ENCODE measurements around the gene SEC23B. TPM values are rescaled to one million over a fixed set of nuclear protein-coding genes. Genes with fewer than 3 reads are reported as not detected.

The SEC23B gene
- total and polyA plus RNA-seq, 2 of the 13 experiments (the other 11 are each of a cell fraction or from before 2014, with no cell fraction given), result 114 to 120 TPM

DNA sequence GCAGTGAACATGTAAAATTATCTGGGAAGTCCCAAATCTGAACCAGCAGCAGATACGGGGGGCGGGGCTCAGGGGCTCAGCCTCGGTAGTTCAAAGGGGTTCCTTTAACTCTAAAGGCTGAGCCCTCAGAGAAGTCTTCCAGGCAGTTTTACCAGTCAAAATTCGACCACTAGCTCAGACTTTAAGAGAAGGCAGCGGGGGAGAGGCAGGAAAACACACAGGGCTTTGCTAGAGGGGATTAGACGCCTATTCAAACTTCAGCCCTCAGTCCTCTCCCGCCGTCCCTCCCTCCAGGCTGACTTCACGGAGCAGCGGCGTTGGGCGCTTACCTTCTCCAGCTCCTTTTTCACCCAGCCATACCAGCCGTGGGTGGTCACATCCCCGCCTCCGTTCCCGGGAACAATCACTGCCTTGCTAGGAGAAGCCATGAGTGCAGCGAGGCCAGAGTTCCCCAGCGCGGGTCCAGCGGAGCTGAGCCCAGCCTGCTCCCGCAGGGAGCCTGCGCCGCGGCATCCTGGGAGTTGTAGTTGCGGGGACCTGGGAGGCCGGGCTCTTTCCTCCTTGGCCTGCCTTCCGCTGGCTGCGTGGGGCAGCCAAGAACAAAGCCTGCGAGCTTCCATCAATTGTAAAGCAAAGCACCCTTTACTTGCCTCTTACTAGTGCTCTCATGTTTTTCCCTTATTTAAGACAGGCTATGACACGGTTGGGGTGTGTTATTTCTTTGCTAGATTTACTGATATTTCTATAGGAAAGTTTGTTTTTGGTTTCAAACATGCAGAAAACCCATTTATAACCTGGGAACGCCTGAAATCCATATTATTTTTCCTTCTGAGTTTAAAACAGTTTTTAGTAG lies 10.8 kb upstream of the SEC23B start, which contains the start of gene RBBP9 (continued):
- TF ChIP-seq, protein P1, sequence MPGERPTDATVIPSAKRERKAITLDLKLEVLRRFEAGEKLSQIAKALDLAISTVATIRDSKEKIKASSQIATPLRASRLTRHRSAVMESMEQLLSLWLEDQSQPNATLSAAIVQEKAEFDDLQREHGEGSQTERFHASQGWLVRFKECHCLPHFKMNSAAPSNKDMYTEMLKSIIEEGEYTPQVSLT (CRISPR knock-in tag; IDR thresholded peaks at IDR 0.05; ENCODE audit: borderline replicate concordance, low read depth), result no peak; the same call in 1 of the 2 replicates
- TF ChIP-seq, protein P2, sequence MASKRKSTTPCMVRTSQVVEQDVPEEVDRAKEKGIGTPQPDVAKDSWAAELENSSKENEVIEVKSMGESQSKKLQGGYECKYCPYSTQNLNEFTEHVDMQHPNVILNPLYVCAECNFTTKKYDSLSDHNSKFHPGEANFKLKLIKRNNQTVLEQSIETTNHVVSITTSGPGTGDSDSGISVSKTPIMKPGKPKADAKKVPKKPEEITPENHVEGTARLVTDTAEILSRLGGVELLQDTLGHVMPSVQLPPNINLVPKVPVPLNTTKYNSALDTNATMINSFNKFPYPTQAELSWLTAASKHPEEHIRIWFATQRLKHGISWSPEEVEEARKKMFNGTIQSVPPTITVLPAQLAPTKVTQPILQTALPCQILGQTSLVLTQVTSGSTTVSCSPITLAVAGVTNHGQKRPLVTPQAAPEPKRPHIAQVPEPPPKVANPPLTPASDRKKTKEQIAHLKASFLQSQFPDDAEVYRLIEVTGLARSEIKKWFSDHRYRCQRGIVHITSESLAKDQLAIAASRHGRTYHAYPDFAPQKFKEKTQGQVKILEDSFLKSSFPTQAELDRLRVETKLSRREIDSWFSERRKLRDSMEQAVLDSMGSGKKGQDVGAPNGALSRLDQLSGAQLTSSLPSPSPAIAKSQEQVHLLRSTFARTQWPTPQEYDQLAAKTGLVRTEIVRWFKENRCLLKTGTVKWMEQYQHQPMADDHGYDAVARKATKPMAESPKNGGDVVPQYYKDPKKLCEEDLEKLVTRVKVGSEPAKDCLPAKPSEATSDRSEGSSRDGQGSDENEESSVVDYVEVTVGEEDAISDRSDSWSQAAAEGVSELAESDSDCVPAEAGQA (IDR thresholded peaks at IDR 0.05; ENCODE audit: low read depth), result peak; percentile 85
- TF ChIP-seq, protein P2 (CRISPR knock-in tag; IDR thresholded peaks at IDR 0.05; ENCODE audit: borderline replicate concordance), result no peak
- TF ChIP-seq ZNF451 (CRISPR knock-in tag; IDR thresholded peaks at IDR 0.05), result 0 out of 2 replicates have a peak, but pooled peaks have one; percentile 77
- no peak for TF ChIP-seq RNF2 (conservative IDR thresholded peaks at IDR 0.05; ENCODE audit: low read depth)
- peak; percentile 59; the same call in 1 of the 2 replicates for TF ChIP-seq MTA1 (CRISPR knock-in tag; IDR thresholded peaks at IDR 0.05; ENCODE audit: borderline replicate concordance)
- no peak for TF ChIP-seq ZNF660 (CRISPR knock-in tag; IDR thresholded peaks at IDR 0.05; ENCODE audit: borderline replicate concordance, low read depth)
- TF ChIP-seq FOXK1 (CRISPR knock-in tag; IDR thresholded peaks at IDR 0.05; ENCODE audit: borderline replicate concordance, low read depth), result peak; percentile 50; the same call in 1 of the 2 replicates
- TF ChIP-seq ESRRA (CRISPR knock-in tag; IDR thresholded peaks at IDR 0.05; ENCODE audit: low read depth), result 0 out of 2 replicates have a peak, but pooled peaks have one; percentile 61
- no peak for TF ChIP-seq PRMT3 (CRISPR knock-in tag; IDR thresholded peaks at IDR 0.05; ENCODE audit: borderline replicate concordance, low read depth)
- peak; percentile 62; the same call in 1 of the 2 replicates for TF ChIP-seq MEIS1 (CRISPR knock-in tag; IDR thresholded peaks at IDR 0.05; ENCODE audit: borderline replicate concordance)
- no peak for TF ChIP-seq ZNF24 (IDR thresholded peaks at IDR 0.05)
- TF ChIP-seq ZNF343 (CRISPR knock-in tag; IDR thresholded peaks at IDR 0.05), result peak; percentile 48; the same call in 1 of the 2 replicates
- peak; percentile 96; the same call in 1 of the 2 replicates for TF ChIP-seq ZNF614 (CRISPR knock-in tag; IDR thresholded peaks at IDR 0.05; ENCODE audit: borderline replicate concordance)
- TF ChIP-seq, protein P3, sequence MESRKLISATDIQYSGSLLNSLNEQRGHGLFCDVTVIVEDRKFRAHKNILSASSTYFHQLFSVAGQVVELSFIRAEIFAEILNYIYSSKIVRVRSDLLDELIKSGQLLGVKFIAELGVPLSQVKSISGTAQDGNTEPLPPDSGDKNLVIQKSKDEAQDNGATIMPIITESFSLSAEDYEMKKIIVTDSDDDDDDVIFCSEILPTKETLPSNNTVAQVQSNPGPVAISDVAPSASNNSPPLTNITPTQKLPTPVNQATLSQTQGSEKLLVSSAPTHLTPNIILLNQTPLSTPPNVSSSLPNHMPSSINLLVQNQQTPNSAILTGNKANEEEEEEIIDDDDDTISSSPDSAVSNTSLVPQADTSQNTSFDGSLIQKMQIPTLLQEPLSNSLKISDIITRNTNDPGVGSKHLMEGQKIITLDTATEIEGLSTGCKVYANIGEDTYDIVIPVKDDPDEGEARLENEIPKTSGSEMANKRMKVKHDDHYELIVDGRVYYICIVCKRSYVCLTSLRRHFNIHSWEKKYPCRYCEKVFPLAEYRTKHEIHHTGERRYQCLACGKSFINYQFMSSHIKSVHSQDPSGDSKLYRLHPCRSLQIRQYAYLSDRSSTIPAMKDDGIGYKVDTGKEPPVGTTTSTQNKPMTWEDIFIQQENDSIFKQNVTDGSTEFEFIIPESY (CRISPR knock-in tag; IDR thresholded peaks at IDR 0.05), result peak; percentile 50; the same call in 1 of the 2 replicates
- TF ChIP-seq POLR2AphosphoS5 (IDR thresholded peaks at IDR 0.05; ENCODE audit: low read depth, low read length), result peak; percentile 99
- TF ChIP-seq ZNF333 (CRISPR knock-in tag; IDR thresholded peaks at IDR 0.05; ENCODE audit: borderline replicate concordance), result peak; percentile 94
- TF ChIP-seq ZNF264 (CRISPR knock-in tag; IDR thresholded peaks at IDR 0.05), result peak; percentile 79; the same call in 1 of the 2 replicates
- peak; percentile 95 for TF ChIP-seq YEATS4 (CRISPR knock-in tag; IDR thresholded peaks at IDR 0.05; ENCODE audit: borderline replicate concordance)
- TF ChIP-seq HOXD1 (CRISPR knock-in tag; IDR thresholded peaks at IDR 0.05), result peak; percentile 73
- TF ChIP-seq GPN1 (CRISPR knock-in tag; IDR thresholded peaks at IDR 0.05; ENCODE audit: borderline replicate concordance), result 0 out of 2 replicates have a peak, but pooled peaks have one; percentile 67
